ENCODE results near the gene SRSF5. TPM values are rescaled to one million over a fixed set of nuclear protein-coding genes. Genes with fewer than 3 reads are reported as not detected.

The SRSF5 gene
- total and polyA plus RNA-seq, 2 of the 8 experiments (the other 6 are each of a cell fraction or from before 2014, with no cell fraction given) = 101 to 238 TPM

DNA sequence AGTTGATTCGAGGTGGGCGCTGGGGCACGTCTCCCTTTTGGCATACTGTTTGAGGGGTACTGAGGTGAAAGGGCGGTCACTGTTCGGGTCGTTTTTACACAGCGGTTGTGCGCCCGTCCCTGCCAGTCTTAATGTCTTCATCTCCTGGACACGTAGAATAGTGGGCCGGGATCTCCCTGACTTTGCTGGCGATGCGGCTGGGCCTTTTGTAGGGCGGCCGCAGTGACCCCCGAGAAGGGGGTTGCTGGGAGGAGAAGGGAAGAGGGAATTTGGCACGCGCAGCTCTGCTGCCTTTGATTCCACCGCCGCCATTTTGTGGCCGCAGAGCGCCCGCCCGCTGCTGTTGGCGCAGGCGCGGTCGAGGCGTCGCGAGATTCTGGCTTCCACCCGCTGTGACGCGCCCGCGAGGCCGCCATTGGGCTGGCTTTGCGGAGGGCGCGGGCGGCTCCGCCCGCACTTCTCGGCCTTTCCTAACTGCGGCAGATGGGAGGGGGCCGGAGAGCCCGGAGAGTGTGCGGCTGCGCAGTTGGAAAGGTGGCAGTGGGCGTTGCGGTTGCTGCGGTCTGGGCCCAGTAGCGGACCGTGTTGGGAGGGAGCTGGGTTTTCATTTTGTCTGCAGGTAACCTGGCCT is 542 bp downstream of the SRSF5 start:
- CTCF ChIA-PET (ENCODE audit: partially characterized antibody) = interaction anchor here (0.7 to 0.8 kb wide), 2 partner anchors 36 to 193 kb away, joined by 4 read pairs; no protein-coding TSS in a partner anchor
- Histone ChIP-seq H3K4ac (replicated peaks; ENCODE audit: insufficient read length, low read depth, low read length) (peak overlapping the region; percentile 94), H3K36me3 (ENCODE audit: control insufficient read depth in 2 of 4, insufficient read depth in 4 of 4, low read length in 3 of 4) (peaks cover 39 to 47% (median 44%) of the 10 kb centered on the region in 4 experiments), H3K9me3 (ENCODE audit: insufficient read depth in 2 of 2, low read depth in 1 of 2, low read length in 1 of 2) (no peaks in the 10 kb centered on the region), H3K4me1 (replicated peaks in 1 of 4; ENCODE audit: control insufficient read depth in 3 of 4, insufficient read depth in 4 of 4, low read length in 3 of 4) (peaks cover 0 to 5% (median 3%) of the 10 kb centered on the region in 4 experiments; a peak in 5 of 7 replicates), H4K20me1 (replicated peaks in 1 of 2; ENCODE audit: control insufficient read depth in 1 of 2, insufficient read depth in 2 of 2, low read length in 2 of 2) (peaks cover 14 to 15% of the 10 kb centered on the region in 2 experiments), H3K27ac (ENCODE audit: low read depth, low read length) (peak overlapping the region; percentile 99), H3K23ac (ENCODE audit: insufficient read length) (no peak overlapping the region), H2AK5ac (ENCODE audit: low read depth, low read length) (peak overlapping the region; percentile 98; the same call in 1 of the 2 replicates), H4K8ac (ENCODE audit: extremely low read depth, insufficient read depth, low read length) (peak overlapping the region; percentile 100), H3K79me1 (ENCODE audit: low read depth, low read length) (peaks cover 9% of the 10 kb centered on the region; the same call in 1 of the 2 replicates), H2AFZ (ENCODE audit: low read length) (no peak overlapping the region), H3K9ac (replicated peaks in 1 of 4; ENCODE audit: extremely low read depth in 1 of 4, low read depth in 3 of 4, low read length in 3 of 4) (peak overlapping the region; percentile 94 to 100 (median 100)), H3K56ac (replicated peaks; ENCODE audit: insufficient read length, low read depth, low read length) (peak overlapping the region; percentile 94), H2BK120ac (replicated peaks; ENCODE audit: low read depth, low read length) (peak overlapping the region; percentile 38), H3K4me3 (ENCODE audit: extremely low read depth in 1 of 4, insufficient read depth in 2 of 4, low read depth in 3 of 4, low read length in 4 of 4) (peak overlapping the region; percentile 95 to 100 (median 98)), H2BK20ac (ENCODE audit: low read length) (no peak overlapping the region), H3K23me2 (ENCODE audit: low read depth, low read length) (peaks cover 3% of the 10 kb centered on the region; the same call in 1 of the 2 replicates), H2BK12ac (ENCODE audit: low read depth, low read length) (peak overlapping the region; percentile 94), H3K79me2 (ENCODE audit: control insufficient read depth in 1 of 2, insufficient read depth in 2 of 2, low read length in 2 of 2) (peaks cover 6 to 37% of the 10 kb centered on the region in 2 experiments), H4K91ac (replicated peaks; ENCODE audit: insufficient read length, low read length) (peak overlapping the region; percentile 92), H3K27me3 (replicated peaks in 1 of 4; ENCODE audit: control insufficient read depth in 3 of 4, extremely low read depth in 1 of 4, insufficient read depth in 3 of 4, low read length in 3 of 4) (no peaks in the 10 kb centered on the region), H3K4me2 (ENCODE audit: insufficient read depth in 1 of 2, low read depth in 2 of 2, low read length in 2 of 2) (peak overlapping the region; percentile 62 to 70), H3K18ac (ENCODE audit: extremely low read depth, low read length) (peak overlapping the region; percentile 99), H4K5ac (ENCODE audit: insufficient read length, low read depth, low read length) (peak overlapping the region; percentile 99), H2BK5ac (ENCODE audit: low read depth, low read length) (peak overlapping the region; percentile 100), H3K14ac (ENCODE audit: insufficient read length) (no peak overlapping the region), H2BK15ac (ENCODE audit: low read length) (no peak overlapping the region)
- 1% methylated on average over 33 of the region's 54 CpGs; no CpG with 5 or more reads in 1 of the 2 experiments for WGBS, 2 experiments (ENCODE audit: extremely low coverage in 1 of 2, insufficient coverage in 1 of 2, insufficient read length in 1 of 2, insufficient replicate concordance in 2 of 2, low coverage in 1 of 2, low lambda C conversion rate in 2 of 2, missing lambda C conversion rate in 1 of 2)
- POLR2A ChIA-PET (ENCODE audit: partially characterized antibody) = interaction anchor here (0.6 to 3.8 kb wide), 31 partner anchors 9 to 240 kb away, joined by 3 to 39 read pairs (median 4); partner anchors contain the start of genes SLC10A1 and SUSD6
- DNase-seq (ENCODE audit: low read depth in 1 of 2, low spot score in 2 of 2) (peak; percentile 73 to 93), FAIRE-seq (no peak)
- TF ChIP-seq EGR1 (IDR thresholded peaks at IDR 0.05; ENCODE audit: borderline replicate concordance, low read depth, low read length) (no peak), NRF1 (IDR thresholded peaks at IDR 0.05; ENCODE audit: low read depth, low read length) (no peak), GTF2F1 (IDR thresholded peaks at IDR 0.05; ENCODE audit: borderline replicate concordance, low read depth, low read length) (no peak; the same call in 1 of the 2 replicates), MAFK (IDR thresholded peaks at IDR 0.05; ENCODE audit: low read depth, low read length) (no peak), RFX5 (IDR thresholded peaks at IDR 0.05; ENCODE audit: borderline replicate concordance, low read depth, low read length) (no peak), SP2 (IDR thresholded peaks at IDR 0.05; ENCODE audit: low read length) (no peak), HDAC6 (IDR thresholded peaks at IDR 0.05; ENCODE audit: low read depth, low read length) (no peak), PHF8 (conservative IDR thresholded peaks at IDR 0.05; ENCODE audit: low read depth, low read length) (peak; percentile 94), JUN (IDR thresholded peaks at IDR 0.05; ENCODE audit: low read depth, low read length) (no peak), TCF12 (IDR thresholded peaks at IDR 0.05; ENCODE audit: low read depth, low read length) (no peak), RAD21 (IDR thresholded peaks at IDR 0.05 in 1 of 2, conservative IDR thresholded peaks at IDR 0.05 in 1 of 2; ENCODE audit: low read depth in 2 of 2, low read length in 2 of 2) (no peak), NANOG (IDR thresholded peaks at IDR 0.05; ENCODE audit: insufficient read depth, low read depth, low read length, poor library complexity, severe bottlenecking) (no peak)

All from H1 (cell line).